Measurements from ENCODE around the gene RIMBP2. TPM values are rescaled to one million over a fixed set of nuclear protein-coding genes. Genes with fewer than 3 reads are reported as not detected.

Gene RIMBP2
- total and polyA plus RNA-seq, 9 of the 15 experiments (the other 6 are each of a cell fraction or from before 2014, with no cell fraction given): not detected

GRCh38 chr12:130754234-130754901 lies 38.3 kb upstream of the RIMBP2 start (continued):
- TF ChIP-seq GMEB1 (CRISPR knock-in tag; IDR thresholded peaks at IDR 0.05) (no peak), EP300 (IDR thresholded peaks at IDR 0.05; ENCODE audit: low read length) (no peak), ELF4 (CRISPR knock-in tag; IDR thresholded peaks at IDR 0.05) (0 out of 2 replicates have a peak, but pooled peaks have one; percentile 28), ZNF696 (CRISPR knock-in tag; conservative IDR thresholded peaks at IDR 0.05) (no peak), CBX5 (IDR thresholded peaks at IDR 0.05; ENCODE audit: borderline replicate concordance, low read depth) (no peak), PHF20 (IDR thresholded peaks at IDR 0.05; ENCODE audit: partially characterized antibody) (peak; percentile 95), IRF1 (CRISPR knock-in tag; IDR thresholded peaks at IDR 0.05; ENCODE audit: borderline replicate concordance) (no peak), SPI1 (IDR thresholded peaks at IDR 0.05; ENCODE audit: borderline replicate concordance, low read depth, low read length) (0 out of 2 replicates have a peak, but pooled peaks have one; percentile 21), EHMT2 (IDR thresholded peaks at IDR 0.05) (peak; percentile 98), ZBTB8A (IDR thresholded peaks at IDR 0.05; ENCODE audit: partially characterized antibody) (no peak), CBFB (CRISPR knock-in tag; IDR thresholded peaks at IDR 0.05) (no peak), PKNOX1 (IDR thresholded peaks at IDR 0.05) (no peak), DPF2 (IDR thresholded peaks at IDR 0.05) (no peak), ZNF561 (CRISPR knock-in tag; conservative IDR thresholded peaks at IDR 0.05) (no peak), RBM25 (IDR thresholded peaks at IDR 0.05; ENCODE audit: low read depth, low read length, severe bottlenecking) (no peak), SREBF2 (CRISPR knock-in tag; IDR thresholded peaks at IDR 0.05) (no peak), ZZZ3 (IDR thresholded peaks at IDR 0.05) (no peak), ZNF184 (CRISPR knock-in tag; IDR thresholded peaks at IDR 0.05) (no peak)
- TF ChIP-seq, protein P1, sequence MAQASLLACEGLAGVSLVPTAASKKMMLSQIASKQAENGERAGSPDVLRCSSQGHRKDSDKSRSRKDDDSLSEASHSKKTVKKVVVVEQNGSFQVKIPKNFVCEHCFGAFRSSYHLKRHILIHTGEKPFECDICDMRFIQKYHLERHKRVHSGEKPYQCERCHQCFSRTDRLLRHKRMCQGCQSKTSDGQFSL (CRISPR knock-in tag; IDR thresholded peaks at IDR 0.05): no peak
- TF ChIP-seq, protein P1 (tag; IDR thresholded peaks at IDR 0.05): no peak
- TF ChIP-seq, protein P2, sequence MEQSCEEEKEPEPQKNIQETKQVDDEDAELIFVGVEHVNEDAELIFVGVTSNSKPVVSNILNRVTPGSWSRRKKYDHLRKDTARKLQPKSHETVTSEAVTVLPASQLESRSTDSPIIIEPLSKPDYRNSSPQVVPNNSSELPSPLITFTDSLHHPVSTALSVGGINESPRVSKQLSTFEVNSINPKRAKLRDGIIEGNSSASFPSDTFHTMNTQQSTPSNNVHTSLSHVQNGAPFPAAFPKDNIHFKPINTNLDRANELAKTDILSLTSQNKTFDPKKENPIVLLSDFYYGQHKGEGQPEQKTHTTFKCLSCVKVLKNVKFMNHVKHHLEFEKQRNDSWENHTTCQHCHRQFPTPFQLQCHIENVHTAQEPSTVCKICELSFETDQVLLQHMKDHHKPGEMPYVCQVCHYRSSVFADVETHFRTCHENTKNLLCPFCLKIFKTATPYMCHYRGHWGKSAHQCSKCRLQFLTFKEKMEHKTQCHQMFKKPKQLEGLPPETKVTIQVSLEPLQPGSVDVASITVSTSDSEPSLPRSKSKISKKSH (CRISPR knock-in tag; IDR thresholded peaks at IDR 0.05): no peak

Measured in K562 (cell line).